Hematopoietic multipotent progenitor cell treated with erythropoietin and hydrocortisone succinate and interleukin-3 and kit ligand, for 4 days (in vitro differentiated cells): Measurements from ENCODE around the gene PTPRD.

Source experiments
- DNase-seq: peaks from one replicate; pipeline ENCODE4 v3.0.0-alpha.2; 2015

PTPRD gene

DNA sequence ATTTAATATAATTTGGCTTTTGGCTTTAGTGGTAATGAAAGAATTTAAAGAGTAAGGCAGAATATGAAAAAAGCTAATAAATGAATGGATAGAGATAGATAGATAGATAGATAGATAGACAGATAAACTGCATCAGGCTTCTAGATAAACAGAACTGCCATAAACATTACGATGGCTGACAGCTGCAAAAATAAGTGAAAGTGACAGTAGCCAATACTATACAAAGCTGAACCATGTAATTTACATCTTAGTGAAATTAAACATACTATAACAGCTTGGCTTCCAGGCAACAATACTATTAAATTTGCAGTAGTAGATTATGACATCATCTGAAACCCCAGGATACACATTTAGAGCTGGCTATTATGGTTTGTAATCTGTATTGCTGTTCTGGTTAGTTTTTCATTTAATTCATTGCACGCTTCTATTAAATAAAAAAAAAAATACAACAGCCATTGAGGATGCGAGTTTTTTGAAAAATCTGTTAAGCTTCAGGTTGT, 1354.8 kb downstream of the PTPRD start:
- DNase-seq, result no peak

DNA sequence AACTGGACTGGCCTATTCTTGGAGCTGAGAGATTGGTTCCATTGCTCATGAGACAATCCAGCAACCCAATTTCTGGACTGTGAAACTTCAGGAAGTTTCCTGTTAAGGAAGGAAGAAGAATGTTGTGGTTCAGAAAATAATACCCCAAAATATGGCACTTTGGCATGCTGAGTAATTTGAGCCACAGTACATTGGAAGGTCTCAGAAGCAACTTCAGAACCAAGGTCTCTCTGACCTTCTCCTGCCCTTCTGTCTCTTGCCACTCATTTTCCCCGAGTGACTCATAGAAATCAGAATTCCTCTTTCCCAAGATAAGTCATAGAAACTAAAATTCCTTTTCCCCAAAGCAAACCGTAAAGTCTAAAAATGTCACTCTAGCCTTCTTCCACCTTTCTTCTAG, 1366.1 kb downstream of the PTPRD start:
- no peak for DNase-seq

DNA sequence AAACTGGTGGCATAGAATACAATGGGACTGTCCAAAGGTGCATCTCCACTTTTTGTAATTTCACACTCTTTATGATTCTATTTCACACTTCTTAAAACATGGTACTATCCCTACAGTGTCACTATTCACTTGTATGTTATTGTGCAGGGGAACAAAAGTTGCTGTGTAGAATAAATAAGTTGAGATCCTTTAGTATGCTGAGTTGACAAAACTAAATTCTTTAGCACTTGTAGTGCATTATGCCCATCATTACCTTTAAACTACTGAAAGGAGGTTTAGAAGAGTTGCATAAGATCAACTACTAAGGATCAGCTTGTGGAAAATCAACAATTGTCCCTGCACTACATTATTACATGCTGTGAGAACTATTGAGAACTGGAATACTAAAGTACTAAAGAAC, 1380.9 kb downstream of the PTPRD start:
- DNase-seq, result no peak

DNA sequence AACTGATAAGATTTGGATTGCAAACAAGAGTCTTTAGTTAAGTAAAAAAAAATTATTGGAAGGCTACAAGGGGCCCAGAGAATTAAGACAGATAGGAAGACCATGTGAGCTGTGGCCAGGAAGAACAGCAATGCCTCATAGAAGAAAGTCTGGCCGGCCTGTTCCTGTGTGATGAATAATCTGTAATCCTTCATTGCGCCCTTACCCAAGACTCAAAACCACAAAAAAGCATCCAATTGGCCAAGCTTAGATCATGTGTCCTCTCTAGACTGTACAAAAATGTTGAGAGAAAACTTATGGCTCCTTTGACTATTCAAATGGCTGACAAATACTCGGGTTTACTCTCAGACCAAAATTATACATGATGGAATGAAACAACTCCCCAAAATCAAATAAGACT, 1383.5 kb downstream of the PTPRD start:
- no peak for DNase-seq

DNA sequence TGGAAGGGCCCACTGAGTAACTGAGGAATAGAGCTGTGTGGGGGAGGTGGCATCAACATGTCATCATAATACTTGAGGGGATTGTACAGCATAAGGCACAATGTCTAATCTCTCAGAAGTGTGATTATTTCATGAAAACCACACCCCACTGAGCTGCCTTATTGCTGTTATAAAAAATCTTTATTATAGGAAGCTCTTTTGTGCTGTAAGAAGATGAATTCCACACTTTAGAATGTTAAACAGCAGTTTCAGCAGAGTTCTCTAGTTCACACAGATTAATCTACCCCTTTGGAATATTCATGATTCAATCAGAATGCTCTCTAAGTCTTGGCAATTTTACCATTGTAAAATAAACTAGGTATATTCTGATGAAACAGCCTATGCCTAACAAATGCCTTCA, 1389.6 kb downstream of the PTPRD start:
- DNase-seq, result no peak

DNA sequence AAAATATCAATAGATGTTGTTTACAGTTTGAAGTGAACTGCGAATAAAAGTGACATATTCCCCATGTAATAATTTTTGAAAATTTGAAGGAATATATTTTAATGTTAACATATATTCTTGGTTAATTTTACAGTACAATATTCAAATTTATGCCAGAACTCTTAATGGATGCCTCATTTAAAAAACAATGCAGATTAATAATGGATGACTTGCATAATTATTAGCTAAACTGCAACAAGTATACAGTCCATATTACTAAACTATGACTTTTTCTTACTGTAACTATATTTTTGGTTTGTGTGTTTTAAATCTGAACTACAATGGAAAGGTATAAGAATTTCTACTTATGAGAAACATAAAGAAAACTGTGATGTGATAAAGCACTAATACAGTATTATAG, 1390.1 kb downstream of the PTPRD start:
- no peak for DNase-seq

DNA sequence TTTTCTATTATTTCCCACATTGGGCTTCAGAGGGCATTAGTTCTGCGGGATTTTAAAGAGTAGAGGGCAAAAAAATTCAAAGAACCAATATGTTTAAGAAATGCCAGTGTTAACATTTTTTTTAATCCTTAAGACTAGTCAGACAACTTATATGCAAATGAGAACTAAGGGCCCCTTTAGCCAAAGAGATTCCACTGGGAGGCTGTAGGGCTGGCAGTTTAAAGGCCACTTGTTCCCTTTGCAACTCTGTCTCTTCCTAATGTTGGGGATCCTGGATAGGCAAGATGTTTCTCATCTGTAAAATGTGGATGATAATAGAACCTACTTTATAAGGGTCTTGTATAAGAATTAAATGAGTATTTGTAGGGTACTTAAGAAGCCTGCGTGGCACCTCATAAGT, 1395.9 kb downstream of the PTPRD start:
- DNase-seq, result no peak

DNA sequence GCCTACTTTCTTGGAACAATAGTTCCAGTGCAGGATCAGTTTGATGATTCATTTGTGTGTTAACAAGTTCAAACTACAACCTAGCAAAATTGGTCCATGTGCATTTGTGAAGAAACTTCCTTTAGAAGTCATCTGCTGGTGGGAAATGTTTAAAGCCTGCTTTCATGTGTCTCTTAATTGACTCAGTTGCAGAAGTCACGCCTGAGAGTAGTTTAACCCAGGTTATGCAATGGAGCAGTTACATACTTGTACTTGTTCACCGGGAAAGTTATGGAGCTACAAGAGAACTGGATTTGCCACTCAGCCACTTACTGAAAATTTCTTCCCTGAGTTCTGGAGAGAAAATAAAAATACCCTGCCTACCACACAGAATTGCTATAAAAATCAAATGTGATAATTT, 1397.8 kb downstream of the PTPRD start:
- no peak for DNase-seq

DNA sequence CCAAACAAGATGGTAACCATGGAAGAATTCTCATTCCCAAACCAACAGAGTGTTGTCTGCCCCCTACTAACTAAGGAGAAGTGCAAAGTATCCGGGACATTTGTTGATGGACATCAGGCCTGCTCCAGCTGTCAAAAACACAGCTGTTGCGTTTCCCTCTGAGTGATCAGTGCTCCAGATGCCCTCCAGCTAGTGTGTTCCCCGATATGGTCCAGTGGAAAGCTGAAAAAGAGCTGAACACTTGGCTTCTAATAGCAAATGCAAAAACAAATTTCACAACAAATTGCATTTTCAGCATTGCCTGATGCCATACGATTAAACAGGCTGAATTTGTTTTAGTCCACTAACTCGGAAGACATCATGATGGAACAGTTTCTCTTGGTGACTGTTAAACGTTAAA, 1398.7 kb downstream of the PTPRD start:
- DNase-seq, result no peak

DNA sequence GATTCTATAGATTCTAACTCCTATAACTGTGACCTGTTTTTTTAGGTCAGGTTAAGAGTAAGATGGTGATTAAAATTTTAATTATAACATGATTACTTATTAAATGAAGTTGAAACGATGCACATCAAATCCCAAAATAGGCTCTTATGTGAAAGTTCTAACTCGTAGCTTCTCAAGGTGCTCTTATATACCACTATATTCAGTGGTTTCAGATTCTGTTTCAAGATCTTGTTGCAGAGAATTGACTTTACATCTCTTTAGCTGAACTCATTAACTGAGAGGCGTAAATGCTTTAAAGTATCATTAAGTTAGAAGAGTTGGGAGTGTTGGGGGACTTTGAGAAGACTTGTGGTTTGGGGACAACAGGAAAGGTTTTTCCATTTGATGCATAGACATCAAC, 1399.8 kb downstream of the PTPRD start:
- DNase-seq, result no peak

DNA sequence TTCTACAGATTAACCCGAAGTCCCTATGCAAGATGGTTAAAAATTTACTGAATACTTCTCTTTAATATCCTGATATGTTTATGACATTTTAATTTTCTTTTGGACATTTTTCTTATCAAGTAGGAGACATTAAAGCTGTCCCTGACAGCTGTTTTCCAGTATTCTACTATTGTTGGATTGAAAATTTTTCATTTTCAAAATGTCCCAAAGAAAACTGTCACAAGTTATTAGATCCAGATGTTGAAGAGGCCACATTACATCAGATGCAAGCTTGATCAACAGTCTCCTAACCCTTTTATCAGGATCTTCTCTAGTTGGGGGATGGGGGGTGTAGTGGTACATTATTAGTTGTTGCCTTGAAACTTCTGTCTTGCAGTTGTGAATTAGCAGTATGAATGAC, 1410.5 kb downstream of the PTPRD start:
- DNase-seq, result no peak

DNA sequence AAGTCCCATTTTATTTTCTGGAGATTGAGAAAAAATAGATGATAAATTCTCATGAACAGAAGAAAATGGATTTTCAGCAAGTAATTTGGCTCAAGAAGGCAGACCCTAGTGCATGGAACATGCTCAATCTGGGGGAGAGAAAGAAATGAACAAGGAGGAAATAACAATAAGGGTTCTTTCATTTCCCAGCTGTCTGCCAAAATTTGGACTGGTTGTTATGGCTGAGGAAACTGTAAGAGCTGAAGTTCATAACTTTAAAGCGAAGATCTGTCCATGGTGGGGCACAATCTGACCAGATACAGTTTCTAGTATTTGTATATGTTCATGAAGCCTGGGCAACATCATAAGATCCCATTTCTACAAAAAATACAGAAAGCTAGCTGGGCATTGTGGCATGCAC, 1426.7 kb downstream of the PTPRD start:
- no peak for DNase-seq

DNA sequence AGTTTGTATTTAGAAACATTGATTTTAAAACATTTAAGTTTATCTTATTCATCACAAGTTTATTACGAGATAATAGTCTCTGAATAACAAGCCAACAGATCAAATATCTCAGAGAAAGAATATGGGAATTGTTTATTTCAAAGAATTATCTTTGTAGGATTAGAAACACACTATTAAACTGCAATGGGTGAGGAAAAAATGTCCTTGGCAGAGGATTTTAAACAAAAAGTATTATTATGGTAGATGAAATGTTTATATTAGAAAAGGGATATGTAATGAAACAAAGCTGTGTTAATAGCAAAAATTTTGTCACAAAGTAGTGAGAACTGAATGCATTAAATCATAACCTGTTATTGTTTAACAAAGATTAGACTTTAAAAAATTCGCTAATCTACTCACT, 1430.4 kb downstream of the PTPRD start:
- DNase-seq, result no peak

DNA sequence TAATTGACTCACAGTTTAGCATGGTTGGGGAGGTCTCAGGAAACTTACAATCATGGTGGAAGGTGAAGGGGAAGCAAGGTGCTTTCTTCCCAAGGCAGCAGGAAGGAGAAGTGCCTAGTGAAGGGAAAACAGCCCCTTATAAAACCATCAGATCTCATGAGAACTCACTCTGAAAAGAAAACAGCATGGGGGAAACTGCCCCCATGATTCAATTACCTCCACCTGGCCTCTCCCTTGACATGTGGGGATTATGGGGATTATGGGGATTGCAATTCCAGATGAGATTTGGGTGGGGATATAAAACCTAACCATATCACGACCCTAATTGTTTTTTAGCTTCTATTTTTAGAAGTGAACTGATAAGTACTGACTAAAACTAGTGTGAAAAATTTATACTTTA, 1435.7 kb downstream of the PTPRD start:
- DNase-seq, result no peak

DNA sequence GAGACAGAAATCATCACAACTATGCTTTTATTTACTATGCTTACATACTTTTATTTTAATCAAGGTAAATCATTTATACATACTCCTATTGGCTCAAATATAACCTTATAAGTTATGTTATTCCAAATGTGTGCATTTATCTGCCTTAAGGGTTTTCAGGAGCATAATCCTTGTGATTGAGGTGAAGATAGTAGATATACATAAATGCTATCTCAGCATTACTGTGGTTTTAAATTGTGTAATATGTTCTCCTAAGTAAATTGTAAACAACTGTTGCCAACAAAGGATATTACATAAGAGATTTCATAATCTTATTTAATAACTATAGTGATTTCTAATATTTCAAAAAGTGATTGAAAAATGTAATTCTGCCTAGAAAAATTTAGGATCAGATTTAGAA, 1438.4 kb downstream of the PTPRD start:
- no peak for DNase-seq

DNA sequence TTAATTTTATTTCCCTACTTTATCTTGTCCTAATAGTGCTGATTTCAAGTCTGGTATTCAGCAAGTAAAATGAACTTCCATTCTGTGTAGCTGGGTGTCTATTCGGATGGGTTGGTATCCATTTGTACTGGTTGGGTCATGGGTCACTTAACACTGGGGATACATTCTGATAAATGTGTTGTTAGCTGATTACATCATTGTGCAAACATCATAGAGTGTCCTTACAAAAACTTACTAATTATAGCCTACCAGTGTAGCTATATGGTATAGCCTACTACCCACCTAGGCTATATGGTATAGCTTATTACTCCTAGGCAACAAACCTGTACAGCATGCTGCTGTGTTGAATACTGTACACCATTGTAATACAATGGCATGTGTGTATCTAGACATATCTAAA, 1439.5 kb downstream of the PTPRD start:
- DNase-seq, result no peak

DNA sequence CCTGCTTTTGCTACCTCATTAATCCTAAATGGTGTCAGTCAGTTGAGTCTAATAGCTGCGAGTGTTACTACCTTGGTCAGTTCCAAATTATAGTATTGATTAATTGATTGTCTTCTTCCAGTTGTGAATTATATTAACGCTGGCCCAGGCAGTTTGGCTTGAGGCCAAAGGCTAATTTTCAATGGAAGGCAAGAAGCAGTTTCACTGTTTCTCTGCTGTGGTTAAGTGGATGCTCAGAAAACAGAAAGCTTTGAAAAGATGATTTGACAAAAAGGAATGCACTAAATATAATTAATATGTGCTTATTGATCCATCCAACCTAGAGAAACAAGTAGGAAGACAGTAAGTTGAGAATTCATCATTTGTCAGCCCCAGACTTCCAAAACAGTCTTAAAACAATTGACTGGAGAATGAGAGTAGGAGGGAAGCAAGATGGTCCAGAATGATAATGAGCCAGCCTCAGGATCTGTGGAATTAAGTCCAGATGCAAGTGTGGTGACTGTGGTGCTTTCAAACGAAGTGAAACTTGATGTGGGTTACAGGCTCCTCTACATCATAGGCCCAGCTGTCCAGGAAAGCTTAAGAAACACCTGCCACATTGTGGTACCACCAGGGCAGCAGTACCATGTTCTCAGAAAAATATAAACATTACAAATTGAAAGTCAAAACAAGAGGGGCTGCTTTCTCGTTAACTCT, 1442.2 kb downstream of the PTPRD start:
- no peak for DNase-seq

DNA sequence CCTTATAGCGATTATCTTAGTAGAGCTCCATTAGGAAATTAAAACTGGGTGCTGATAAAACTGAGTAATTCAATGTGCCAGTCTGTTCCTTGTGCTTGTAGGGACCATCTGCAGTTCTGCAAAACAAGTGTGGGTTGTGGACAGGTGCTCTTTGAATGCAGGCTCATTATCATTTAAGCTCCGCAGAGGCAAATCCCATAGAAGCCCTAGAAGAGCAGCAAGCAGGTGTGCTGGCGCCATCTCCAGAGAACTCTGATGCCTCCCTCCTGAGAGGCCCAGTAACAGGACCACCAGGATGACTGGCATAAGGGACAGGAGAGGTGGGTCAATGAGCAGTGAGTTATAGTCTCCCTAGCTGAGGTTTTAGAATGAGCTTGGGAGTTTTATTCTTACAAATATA, 1470.8 kb downstream of the PTPRD start:
- DNase-seq, result no peak

DNA sequence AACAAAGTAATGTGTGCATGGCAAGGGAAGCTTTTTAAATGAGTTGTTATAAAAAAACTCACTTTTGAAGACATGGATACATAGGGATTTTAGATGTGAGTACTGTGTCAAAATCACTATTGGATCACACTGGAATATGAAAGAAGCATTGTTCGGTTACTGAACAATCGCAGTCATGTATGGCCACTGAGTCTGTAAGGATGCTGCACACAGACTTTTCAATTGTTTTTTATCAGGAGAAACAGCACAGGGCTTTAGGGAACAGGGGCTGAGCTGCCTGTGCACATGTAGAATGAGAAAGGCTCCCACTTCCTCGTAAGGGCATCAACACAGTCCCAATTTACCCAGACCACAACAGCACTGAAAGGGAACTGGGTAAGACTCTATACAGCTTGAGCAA, 1479.3 kb downstream of the PTPRD start:
- DNase-seq, result no peak

DNA sequence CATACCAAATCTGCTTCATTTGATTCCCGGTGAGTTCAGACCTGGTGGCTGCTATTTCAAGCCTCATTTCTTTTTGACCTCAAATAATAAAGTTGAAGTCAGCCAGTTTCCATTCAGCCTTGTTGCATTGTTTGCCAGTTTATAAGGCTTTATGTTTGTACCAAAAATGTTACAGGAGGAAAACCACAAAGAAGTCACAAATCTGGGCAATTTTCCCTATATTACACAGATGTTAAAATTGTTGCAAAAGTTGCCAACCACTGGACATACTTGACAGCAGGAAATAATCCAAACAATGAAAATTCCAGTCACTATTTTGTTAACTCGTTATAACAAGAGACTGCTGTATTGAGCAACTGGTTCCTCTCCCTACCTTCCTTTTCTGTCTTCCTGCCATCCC, 1488.2 kb downstream of the PTPRD start:
- no peak for DNase-seq

DNA sequence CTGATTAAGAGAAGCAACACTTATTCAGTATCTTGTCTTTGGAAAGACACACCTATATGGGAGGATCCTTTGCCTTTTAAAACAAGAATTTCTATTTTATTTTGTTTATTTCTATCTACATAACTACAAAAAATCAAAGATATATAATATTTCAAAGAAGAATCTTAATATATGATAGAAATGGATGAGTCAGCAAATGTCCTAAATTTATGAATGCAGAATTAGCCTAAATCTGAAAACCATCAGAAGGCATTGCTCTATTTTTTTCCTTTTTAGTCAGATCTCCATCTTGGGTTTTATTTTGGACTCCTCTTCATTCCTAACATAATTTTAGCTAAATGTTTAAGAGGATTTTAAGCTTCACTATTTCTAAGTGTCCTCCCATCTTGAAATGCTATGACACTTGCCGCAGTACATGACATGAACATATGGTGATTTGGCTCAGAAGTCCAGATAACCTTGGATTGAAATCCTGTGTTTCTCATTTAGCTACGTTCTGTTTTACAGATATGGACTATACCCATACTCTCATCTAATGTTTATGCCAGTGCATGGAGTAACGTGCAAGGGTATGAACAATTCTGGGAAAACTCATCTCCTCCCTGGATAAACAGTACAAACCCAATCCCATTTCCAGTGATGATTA, 1490.4 kb downstream of the PTPRD start:
- no peak for DNase-seq

DNA sequence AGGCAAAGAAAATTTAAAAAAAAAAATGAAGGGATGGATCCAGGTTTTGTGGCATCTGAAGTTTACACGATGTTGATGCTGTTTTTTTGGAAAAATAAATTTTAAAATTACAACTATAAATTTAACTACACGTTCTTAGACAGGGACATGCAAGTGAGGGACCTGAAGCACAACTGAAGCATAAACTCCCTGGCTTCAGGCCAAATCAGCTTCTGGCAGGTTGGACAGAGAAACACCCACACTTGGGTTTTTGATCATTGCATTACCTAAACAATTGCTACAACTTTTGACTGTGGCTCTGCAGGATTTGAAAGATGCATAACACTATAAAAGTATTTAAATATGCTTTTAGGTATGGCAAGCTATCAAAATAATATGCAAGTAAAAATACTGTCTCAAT, 1494.9 kb downstream of the PTPRD start:
- no peak for DNase-seq

DNA sequence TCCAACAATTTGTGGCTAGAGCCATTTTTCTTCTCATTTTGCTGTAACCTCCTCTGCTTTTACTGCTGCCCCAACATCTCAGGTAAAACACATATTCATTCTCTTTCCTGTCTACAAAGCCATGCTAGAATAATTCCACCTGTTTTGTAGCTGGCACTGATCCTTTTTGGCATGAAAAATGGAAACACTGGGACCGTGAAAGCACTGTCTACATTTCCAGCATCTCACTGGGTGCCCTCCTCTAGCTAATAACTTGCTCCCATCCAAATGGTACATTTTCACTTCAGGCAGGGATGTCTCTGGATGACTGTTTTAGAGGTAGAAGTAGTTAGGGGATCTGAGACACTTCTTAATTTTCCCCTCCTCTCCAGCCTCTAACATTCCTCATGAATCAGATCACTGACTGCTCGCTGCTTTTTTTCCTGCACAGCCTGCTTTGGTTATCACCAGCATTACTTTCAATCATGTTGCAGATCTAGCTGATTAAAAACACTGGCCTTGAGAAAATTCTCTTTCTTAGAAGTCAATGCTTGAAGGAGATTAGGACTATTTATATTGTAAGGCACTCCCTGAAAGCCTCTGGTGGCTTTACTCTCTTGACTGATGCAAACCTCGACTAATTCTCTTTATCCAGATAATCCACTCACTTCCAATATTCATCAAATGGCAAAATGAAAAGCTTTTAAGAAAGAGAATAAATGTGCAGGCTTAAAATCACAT, 1500.6 kb downstream of the PTPRD start:
- no peak for DNase-seq

DNA sequence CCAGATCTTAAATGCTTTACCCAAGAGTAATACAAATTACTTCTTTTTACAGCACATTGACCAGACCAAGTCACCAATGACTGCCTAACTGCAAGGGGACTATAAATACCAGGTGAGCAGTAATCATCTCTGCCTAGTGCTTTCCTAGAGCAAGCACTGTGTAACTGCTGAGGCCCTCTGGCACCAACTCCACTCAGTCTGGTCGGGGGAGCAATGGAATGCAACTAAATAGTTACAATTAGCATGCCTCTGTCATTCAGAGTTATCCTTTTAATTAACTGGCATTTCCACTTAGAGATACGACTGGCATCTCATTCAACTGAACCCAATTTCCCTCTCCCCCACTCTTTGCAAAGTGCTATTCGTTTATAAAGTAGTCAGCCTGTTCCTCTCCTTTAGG, 1504.2 kb downstream of the PTPRD start:
- no peak for DNase-seq
